GM19035 (cell line): ENCODE measurements around the gene CD81.
A peak's percentile ranks its signal among the peaks of the same experiment; 100 is the strongest.

ENCODE experiments used
- ATAC-seq: cut with Tn5 transposase; IDR thresholded peaks from one replicate; pipeline ENCODE4 v1.9.1; 2021; ENCODE audit not compliant: unreplicated experiment

CD81 gene

GRCh38 chr11:2374456-2375201, 2.5 kb upstream of the CD81 start:
- no peak for ATAC-seq

- no peak for ATAC-seq
These were observed 1.7 kb upstream of the CD81 start for GRCh38 chr11:2375341-2375853.

GRCh38 chr11:2375964-2376551, 1.1 kb upstream of the CD81 start:
- ATAC-seq: no peak

GRCh38 chr11:2377511-2378443, 667 bp downstream of the CD81 start:
- ATAC-seq: peak; percentile 30

GRCh38 chr11:2378527-2379210, 1.6 kb downstream of the CD81 start:
- no peak for ATAC-seq

- no peak for ATAC-seq
These were observed 2.5 kb downstream of the CD81 start for GRCh38 chr11:2379466-2380174.

- ATAC-seq: no peak
These were observed 3.3 kb downstream of the CD81 start for GRCh38 chr11:2380396-2380795.

GRCh38 chr11:2380807-2381350, 3.8 kb downstream of the CD81 start:
- ATAC-seq: peak; percentile 17

- ATAC-seq: no peak
These were observed 4.5 kb downstream of the CD81 start for GRCh38 chr11:2381494-2382128.

- ATAC-seq: no peak
These were observed 5.0 kb downstream of the CD81 start for GRCh38 chr11:2382129-2382517.

GRCh38 chr11:2382936-2383851, 6.1 kb downstream of the CD81 start:
- ATAC-seq: no peak

- no peak for ATAC-seq
These were observed 7.0 kb downstream of the CD81 start for GRCh38 chr11:2383852-2384804.

- peak; percentile 27 for ATAC-seq
These were observed 8.3 kb downstream of the CD81 start for GRCh38 chr11:2385156-2386151.

- no peak for ATAC-seq
These were observed 9.5 kb downstream of the CD81 start for GRCh38 chr11:2386591-2386990.

- ATAC-seq: no peak
These were observed 10.3 kb downstream of the CD81 start for GRCh38 chr11:2387266-2387987.
